BLaER1 treated with 17β-estradiol and CSF1 and Interleukin-3, amounts not matched to agents 10 nM and 100 nM (cell line): ENCODE measurements around the gene GPRIN2.

Source experiments
- H3K27ac ChIP-seq, 11 experiments: shearing (Covaris generic); formaldehyde crosslinking; 2 replicates each; pipeline ENCODE4 v1.8.1; 2022
- H3K27me3 ChIP-seq, 11 experiments: shearing (Covaris generic); formaldehyde crosslinking; 2 replicates each; pipeline ENCODE4 v1.8.1; 2022
- H3K36me3 ChIP-seq, 11 experiments: shearing (Covaris generic); formaldehyde crosslinking; 2 replicates each; pipeline ENCODE4 v1.8.1; 2022
- H3K4me1 ChIP-seq, 10 experiments: shearing (Covaris generic); formaldehyde crosslinking; 2 replicates each; pipeline ENCODE4 v1.8.1; 2022
- H3K4me2 ChIP-seq, 11 experiments: shearing (Covaris generic); formaldehyde crosslinking; 2 replicates each; pipeline ENCODE4 v1.8.1; 2022
- H3K4me3 ChIP-seq, 10 experiments: shearing (Covaris generic); formaldehyde crosslinking; 2 replicates each; pipeline ENCODE4 v1.8.1; 2022
- H3K9ac ChIP-seq, 11 experiments: shearing (Covaris generic); formaldehyde crosslinking; 2 replicates each; pipeline ENCODE4 v1.8.1; 2022
- H3K9me3 ChIP-seq, 11 experiments: shearing (Covaris generic); formaldehyde crosslinking; replicated peaks in 1 of 11; 2 replicates each; pipeline ENCODE4 v1.8.1; 2022
- H4K20me1 ChIP-seq, 11 experiments: shearing (Covaris generic); formaldehyde crosslinking; 2 replicates each; pipeline ENCODE4 v1.8.1; 2022
- Cebpa-rat ChIP-seq, 11 experiments: shearing (Covaris generic); IDR thresholded peaks; 2 replicates each; pipeline ENCODE4 v1.8.1; 2022

GPRIN2 gene

DNA sequence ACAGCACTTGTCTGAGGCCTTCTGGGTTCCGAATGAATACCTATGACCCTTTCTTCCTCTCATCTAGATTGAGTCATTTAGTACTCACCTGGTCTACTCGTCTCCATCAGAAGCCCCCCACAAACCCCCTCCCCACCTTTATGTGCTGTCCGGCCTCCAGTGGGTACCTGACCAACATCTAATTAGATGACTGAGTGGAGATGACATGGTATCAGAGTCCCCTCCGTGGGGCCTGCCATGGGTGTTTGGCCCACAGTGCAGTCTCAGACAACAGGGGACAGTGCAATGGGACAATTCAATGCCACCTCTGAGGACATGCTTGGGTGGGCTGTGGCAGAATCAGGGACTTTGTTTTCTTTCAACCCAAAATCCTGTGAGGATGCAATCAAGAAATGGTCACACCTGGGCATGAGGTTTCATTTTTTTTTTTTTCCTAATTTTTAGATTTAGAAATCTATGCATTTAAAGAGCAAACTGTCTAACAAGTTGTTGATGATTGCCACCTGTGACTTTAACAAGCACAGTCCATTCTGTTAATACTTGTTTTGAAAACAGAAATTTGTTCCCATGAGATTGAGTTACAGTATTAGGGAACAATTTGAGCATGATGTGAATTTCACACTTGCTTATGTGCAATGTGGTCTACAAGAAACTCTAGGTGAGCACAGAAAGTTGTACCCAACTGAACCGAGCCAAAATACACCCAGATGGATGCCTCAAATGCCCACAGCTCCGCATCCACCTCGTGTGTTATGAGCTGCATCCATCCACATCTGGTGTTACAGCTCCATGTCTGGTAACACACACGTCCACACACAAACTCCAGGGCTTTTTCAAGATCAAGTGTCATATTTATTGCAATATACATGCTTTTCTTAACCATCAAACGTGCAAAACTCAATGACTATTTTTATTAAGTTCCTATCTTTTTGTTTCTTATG lies 27.5 kb downstream of the GPRIN2 start:
- Histone ChIP-seq H4K20me1 (no peaks in the 10 kb centered on the region), H3K9ac (no peak overlapping the region), H3K4me3 (no peak overlapping the region), H3K27me3 (no peaks in the 10 kb centered on the region), H3K4me2 (no peak overlapping the region), H3K9me3 (peaks cover 0 to 3% (median 0%) of the 10 kb centered on the region in 11 experiments; a peak in 3 of 22 replicates), H3K4me1 (no peaks in the 10 kb centered on the region), H3K27ac (no peak overlapping the region), H3K36me3 (no peaks in the 10 kb centered on the region)
- no peak for TF ChIP-seq Cebpa-rat (IDR thresholded peaks at IDR 0.05)

DNA sequence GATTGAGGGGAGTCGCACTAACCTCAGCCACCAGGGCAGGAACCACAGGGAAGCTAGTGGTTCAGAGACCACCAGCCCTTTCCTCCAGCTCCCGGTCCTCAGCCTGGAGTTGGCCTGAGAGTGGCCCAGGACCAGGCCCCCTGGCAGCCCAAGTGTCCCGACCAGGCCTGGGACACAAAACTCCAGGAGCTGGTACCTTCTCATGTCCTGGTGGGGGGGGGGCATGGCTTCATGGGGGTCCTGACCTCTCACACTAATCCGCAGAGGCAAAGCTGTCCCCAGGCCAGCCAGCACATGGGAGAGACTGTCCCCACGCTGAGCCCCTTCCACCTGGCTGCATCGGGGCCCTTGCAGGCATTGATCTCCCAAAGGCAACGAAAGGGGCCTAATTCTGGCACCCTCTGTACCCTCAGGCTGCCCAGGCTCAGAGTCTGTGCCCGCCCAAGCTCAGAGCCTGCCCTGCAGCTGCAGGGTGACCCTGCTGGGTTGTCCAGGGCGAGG lies 28.2 kb downstream of the GPRIN2 start:
- Histone ChIP-seq H4K20me1 (no peaks in the 10 kb centered on the region), H3K4me2 (no peak overlapping the region), H3K27me3 (no peaks in the 10 kb centered on the region), H3K9me3 (peaks cover 0 to 3% (median 0%) of the 10 kb centered on the region in 11 experiments; a peak in 3 of 22 replicates), H3K36me3 (no peaks in the 10 kb centered on the region), H3K4me3 (no peak overlapping the region), H3K9ac (no peak overlapping the region), H3K4me1 (no peaks in the 10 kb centered on the region), H3K27ac (no peak overlapping the region)
- no peak for TF ChIP-seq Cebpa-rat (IDR thresholded peaks at IDR 0.05)

DNA sequence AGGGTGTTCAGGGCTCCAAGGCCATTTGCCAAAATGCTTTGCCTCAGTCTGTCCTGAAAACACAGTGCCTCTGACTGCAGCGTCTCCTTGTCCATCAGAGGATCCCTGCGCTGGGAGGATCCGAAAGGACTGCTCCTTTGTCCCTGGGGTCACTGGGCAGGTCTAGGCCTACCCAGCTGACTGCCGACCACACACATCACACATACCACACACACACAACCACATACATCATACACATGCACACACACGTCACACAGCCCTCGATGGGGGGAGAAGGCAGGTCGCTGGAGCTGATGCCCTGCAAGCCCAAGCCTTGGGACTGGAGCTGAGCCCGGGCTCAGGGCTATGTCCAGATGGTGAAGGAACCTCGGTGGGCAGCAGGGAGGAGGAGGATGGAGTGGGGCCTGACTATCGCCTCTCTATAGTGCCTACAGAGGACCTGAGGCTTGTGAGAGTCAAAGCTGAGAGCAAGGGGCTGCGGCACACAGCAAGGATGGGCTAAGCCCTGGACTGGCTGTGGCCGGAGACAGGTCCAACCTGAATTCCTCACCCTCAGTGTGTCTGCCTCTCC lies 29.1 kb downstream of the GPRIN2 start:
- peaks cover 0 to 2% (median 0%) of the 10 kb centered on the region in 11 experiments; a peak in 3 of 22 replicates for H3K9me3 ChIP-seq
- no peak overlapping the region for H3K4me3 ChIP-seq
- no peaks in the 10 kb centered on the region for H3K4me1 ChIP-seq
- no peak for TF ChIP-seq Cebpa-rat (IDR thresholded peaks at IDR 0.05)
- H3K4me2 ChIP-seq: no peak overlapping the region
- no peak overlapping the region for H3K9ac ChIP-seq
- H3K36me3 ChIP-seq: no peaks in the 10 kb centered on the region
- no peaks in the 10 kb centered on the region for H3K27me3 ChIP-seq
- no peak overlapping the region for H3K27ac ChIP-seq
- no peaks in the 10 kb centered on the region for H4K20me1 ChIP-seq

- no peak overlapping the region for H3K9ac ChIP-seq
- no peaks in the 10 kb centered on the region; a peak in 2 of 22 replicates for H3K9me3 ChIP-seq
- TF ChIP-seq Cebpa-rat (IDR thresholded peaks at IDR 0.05): no peak
- no peaks in the 10 kb centered on the region for H4K20me1 ChIP-seq
- no peak overlapping the region for H3K4me2 ChIP-seq
- no peaks in the 10 kb centered on the region for H3K4me1 ChIP-seq
- H3K4me3 ChIP-seq: no peak overlapping the region
- H3K27me3 ChIP-seq: no peaks in the 10 kb centered on the region
- no peak overlapping the region for H3K27ac ChIP-seq
- no peaks in the 10 kb centered on the region for H3K36me3 ChIP-seq
These were observed 29.8 kb downstream of the GPRIN2 start for GRCh38 chr10:46526682-46527038.

- Histone ChIP-seq H3K9ac (no peak overlapping the region), H3K36me3 (no peaks in the 10 kb centered on the region), H3K27ac (no peak overlapping the region), H3K9me3 (no peaks in the 10 kb centered on the region; a peak in 2 of 22 replicates), H3K27me3 (no peaks in the 10 kb centered on the region), H3K4me1 (peaks cover 0 to 1% (median 0%) of the 10 kb centered on the region in 10 experiments; a peak in 5 of 20 replicates), H3K4me2 (no peak overlapping the region), H3K4me3 (no peak overlapping the region), H4K20me1 (no peaks in the 10 kb centered on the region)
- TF ChIP-seq Cebpa-rat (IDR thresholded peaks at IDR 0.05): no peak
These were observed 30.4 kb downstream of the GPRIN2 start for GRCh38 chr10:46525824-46526681.

DNA sequence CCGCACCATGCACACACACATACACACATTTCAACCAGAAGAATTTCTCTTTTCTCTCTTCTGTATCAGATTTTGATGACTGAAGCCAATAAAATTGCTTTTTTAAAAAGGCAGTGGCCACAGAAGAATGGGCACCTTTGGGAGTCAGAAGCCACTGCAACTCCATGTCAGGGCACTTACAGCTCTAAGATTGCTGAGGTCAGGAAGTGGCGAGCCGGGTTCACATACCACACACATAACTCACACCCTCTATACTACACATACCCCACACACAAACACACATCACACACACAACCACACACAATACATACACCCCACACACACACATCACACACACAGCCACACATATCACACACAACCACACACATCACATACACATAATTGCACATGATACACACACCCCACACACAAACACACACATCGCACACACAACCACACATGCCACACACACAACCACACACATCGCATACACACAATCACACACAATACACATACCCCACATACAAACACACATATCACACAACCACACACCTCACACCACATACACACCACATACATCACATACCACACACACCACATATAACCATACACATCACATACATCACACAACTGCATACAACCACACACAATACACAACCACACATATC lies 31.2 kb downstream of the GPRIN2 start:
- Histone ChIP-seq H3K9ac (no peak overlapping the region), H3K9me3 (no peaks in the 10 kb centered on the region; a peak in 2 of 22 replicates), H3K27me3 (no peaks in the 10 kb centered on the region), H3K4me2 (no peak overlapping the region), H3K27ac (peak overlapping the region in 1 of 11 experiments; percentile 51; a peak in 1 of 22 replicates), H3K36me3 (no peaks in the 10 kb centered on the region), H4K20me1 (no peaks in the 10 kb centered on the region), H3K4me1 (peaks cover 0 to 9% (median 2%) of the 10 kb centered on the region in 10 experiments; a peak in 7 of 20 replicates), H3K4me3 (no peak overlapping the region)
- TF ChIP-seq Cebpa-rat (IDR thresholded peaks at IDR 0.05): no peak

GRCh38 chr10:46524472-46525176 lies 31.8 kb downstream of the GPRIN2 start:
- H3K27me3 ChIP-seq: no peaks in the 10 kb centered on the region
- H3K4me3 ChIP-seq: no peak overlapping the region
- peak overlapping the region in 3 of 11 experiments; percentile 1 to 51 (median 20); a peak in 5 of 22 replicates for H3K27ac ChIP-seq
- no peak overlapping the region for H3K9ac ChIP-seq
- H3K36me3 ChIP-seq: no peaks in the 10 kb centered on the region
- TF ChIP-seq Cebpa-rat (IDR thresholded peaks at IDR 0.05): no peak
- no peak overlapping the region for H3K4me2 ChIP-seq
- H4K20me1 ChIP-seq: no peaks in the 10 kb centered on the region
- H3K4me1 ChIP-seq: peaks cover 0 to 9% (median 2%) of the 10 kb centered on the region in 10 experiments; a peak in 7 of 20 replicates
- H3K9me3 ChIP-seq: peaks cover 0 to 4% (median 0%) of the 10 kb centered on the region in 11 experiments; a peak in 3 of 22 replicates

GRCh38 chr10:46523962-46524471 lies 32.4 kb downstream of the GPRIN2 start:
- H4K20me1 ChIP-seq: no peaks in the 10 kb centered on the region
- TF ChIP-seq Cebpa-rat (IDR thresholded peaks at IDR 0.05): no peak
- H3K36me3 ChIP-seq: no peaks in the 10 kb centered on the region
- peak overlapping the region in 2 of 11 experiments; percentile 20 to 51; a peak in 4 of 22 replicates for H3K27ac ChIP-seq
- peaks cover 0 to 9% (median 2%) of the 10 kb centered on the region in 10 experiments; a peak in 7 of 20 replicates for H3K4me1 ChIP-seq
- no peak overlapping the region for H3K4me3 ChIP-seq
- H3K4me2 ChIP-seq: no peak overlapping the region
- no peaks in the 10 kb centered on the region for H3K27me3 ChIP-seq
- H3K9me3 ChIP-seq: peaks cover 0 to 6% (median 0%) of the 10 kb centered on the region in 11 experiments; a peak in 3 of 22 replicates
- H3K9ac ChIP-seq: no peak overlapping the region
